GM12874 (cell line): ENCODE data around the gene PPDPF.

Experiments used
- TF ChIP-seq, protein P1 (sequence below): IDR thresholded peaks from 2 replicates; pipeline ENCODE4 v1.5.1; 2011; ENCODE audit warnings: low read depth, mild to moderate bottlenecking, control low read depth, low read length, moderate library complexity; ENCODE audit not compliant: insufficient read depth

The PPDPF gene

DNA sequence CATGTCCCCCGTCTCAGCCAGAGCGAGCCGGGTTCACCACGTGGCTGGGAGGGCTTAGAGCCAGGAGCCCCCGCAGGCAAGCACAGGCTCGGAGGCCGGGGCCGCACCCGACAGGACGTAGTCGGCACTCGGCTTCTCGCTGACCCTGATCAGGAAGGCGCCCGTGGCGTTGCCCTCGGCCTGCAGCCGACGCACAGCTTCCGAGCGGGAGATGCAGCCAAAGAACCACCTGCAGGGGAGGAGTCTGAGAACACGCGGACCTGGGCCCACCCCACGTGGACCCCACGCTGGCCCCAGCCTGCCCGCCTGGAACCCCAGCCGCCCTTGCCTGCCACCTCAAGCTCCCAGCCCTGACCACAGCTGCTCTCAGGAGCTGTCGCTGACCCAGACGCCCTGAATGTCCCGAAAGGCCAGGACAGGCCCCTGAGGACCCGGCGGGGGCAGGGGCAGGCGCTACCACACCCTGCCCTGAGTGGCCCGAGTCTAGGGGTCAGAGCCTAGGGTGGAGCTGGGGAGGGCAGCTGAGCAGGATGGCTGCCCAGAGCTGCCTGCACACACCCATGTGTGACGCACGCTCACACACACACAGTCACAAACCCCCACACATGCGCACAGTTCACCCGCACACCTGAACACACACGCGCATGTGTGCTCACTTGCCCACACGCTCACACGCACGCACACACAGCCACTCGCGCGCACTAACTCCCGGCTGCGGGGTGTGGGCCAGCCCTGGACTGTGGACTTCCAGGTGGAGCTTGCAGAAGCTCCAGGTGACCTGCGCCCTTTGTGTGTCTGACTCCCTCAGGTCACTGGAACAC lies 14.5 kb downstream of the PPDPF start:
- TF ChIP-seq, protein P1, sequence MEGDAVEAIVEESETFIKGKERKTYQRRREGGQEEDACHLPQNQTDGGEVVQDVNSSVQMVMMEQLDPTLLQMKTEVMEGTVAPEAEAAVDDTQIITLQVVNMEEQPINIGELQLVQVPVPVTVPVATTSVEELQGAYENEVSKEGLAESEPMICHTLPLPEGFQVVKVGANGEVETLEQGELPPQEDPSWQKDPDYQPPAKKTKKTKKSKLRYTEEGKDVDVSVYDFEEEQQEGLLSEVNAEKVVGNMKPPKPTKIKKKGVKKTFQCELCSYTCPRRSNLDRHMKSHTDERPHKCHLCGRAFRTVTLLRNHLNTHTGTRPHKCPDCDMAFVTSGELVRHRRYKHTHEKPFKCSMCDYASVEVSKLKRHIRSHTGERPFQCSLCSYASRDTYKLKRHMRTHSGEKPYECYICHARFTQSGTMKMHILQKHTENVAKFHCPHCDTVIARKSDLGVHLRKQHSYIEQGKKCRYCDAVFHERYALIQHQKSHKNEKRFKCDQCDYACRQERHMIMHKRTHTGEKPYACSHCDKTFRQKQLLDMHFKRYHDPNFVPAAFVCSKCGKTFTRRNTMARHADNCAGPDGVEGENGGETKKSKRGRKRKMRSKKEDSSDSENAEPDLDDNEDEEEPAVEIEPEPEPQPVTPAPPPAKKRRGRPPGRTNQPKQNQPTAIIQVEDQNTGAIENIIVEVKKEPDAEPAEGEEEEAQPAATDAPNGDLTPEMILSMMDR, result no peak

GRCh38 chr20:63536241-63536977 lies 15.8 kb downstream of the PPDPF start:
- TF ChIP-seq, protein P1, result no peak

DNA sequence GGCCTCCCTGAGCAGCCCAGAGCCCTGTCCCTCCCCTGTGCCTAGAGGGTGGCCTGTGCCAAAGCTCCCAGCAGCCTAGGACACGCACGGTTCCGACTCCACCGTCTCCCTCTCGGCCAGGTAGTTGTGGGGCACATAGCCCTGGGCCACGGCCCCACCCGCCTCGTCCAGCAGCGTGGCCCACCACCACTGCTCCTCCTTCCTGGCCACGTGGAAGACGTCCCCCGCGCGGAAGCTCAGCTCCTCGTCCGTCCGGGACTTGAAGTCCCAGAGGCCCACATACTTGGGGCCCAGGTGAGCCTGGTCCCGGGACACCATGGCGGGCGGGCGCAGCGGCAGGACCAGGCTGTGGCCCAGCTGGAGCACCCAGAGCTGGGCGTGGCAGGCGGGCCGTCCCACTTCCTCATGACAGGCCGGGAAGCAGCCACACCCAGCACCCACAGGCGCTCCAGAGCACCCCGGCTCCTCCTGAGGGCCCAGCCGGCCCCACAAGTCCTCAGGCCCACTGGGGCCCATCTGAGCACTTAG lies 16.5 kb downstream of the PPDPF start, which contains the start of gene PTK6:
PTK6 (minus strand) TSS at position 380 of the 528 bp plus-strand sequence; CDS start at position 318, 62 bp downstream.
- TF ChIP-seq, protein P1, result no peak

GRCh38 chr20:63537525-63538203 lies 17.1 kb downstream of the PPDPF start:
- TF ChIP-seq, protein P1, result peak; percentile 98

DNA sequence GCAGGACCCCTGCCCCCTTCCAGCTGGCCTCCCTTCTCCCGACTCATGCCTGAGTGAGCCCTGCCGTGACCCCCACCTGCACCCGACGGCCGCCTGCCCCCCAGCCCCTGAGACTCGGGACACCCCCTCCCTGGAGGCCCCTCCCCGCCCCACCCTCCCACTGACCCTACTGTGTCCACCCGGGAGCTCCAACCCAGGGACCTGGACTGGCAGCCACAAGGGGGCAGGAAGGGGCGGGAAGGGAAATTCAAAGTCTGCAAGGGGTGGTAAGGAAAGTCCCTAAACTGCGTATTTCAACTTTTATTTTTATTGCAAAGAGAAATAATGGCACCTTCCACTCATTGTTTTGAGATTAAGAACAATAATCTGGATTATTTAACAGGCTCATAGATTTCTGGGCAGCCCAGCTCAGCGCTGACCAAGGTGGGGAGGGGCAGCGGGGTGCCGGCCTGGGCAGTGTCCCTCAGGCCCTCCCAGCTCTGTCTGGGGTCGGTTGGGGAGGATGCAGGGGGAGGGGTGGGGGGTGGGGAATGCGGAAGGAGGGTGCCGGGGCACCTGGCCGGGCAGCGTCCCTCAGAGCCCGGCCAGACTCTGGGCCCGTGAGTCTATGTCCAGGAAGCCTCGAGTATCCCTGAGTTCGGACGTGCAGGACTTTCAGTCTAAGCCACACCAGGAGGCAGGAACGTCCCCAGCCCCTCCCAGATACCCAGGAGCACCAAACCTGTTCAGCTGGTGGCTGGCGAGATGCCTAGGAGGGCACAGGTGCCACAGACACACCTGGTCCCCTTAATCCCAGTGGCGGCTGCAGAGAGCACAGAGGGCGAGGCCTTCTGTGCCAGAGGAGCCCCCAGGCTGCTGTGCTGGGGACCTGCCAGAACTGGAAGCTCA lies 17.9 kb downstream of the PPDPF start:
- TF ChIP-seq, protein P1, result no peak

DNA sequence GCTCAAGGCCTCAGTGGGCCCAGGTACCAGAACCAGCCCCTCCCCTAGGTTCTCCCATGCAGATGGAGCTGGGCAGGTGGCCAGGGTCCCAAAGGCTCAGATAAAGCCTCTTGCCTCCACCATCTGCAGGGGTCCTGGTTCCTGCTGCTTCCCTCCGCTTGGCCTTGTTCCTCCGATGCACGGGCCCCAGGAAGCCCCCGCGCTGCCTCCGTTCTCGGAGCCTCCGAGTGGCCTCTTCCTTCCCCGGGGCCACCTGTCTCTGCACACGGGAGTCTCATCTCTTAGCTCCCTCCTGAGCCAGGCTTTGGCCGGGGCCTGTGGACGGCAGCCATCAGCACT lies 18.5 kb downstream of the PPDPF start:
- TF ChIP-seq, protein P1, result no peak
